ENCODE results near the gene NDUFS7.

The NDUFS7 gene

GRCh38 chr19:1409204-1410005 is 25.7 kb downstream of the NDUFS7 start:
- no peak for DNase-seq (ENCODE audit: extremely low read depth, low read depth)
- peak overlapping the region; percentile 70 for H3K4me3 ChIP-seq (replicated peaks; ENCODE audit: low read depth, low read length)
- no peak for TF ChIP-seq CTCF (IDR thresholded peaks at IDR 0.05; ENCODE audit: low read depth, low read length, missing control alignments)

GRCh38 chr19:1410136-1410786 is 26.6 kb downstream of the NDUFS7 start:
- no peak for TF ChIP-seq CTCF (IDR thresholded peaks at IDR 0.05; ENCODE audit: low read depth, low read length, missing control alignments)
- peak overlapping the region; percentile 70 for H3K4me3 ChIP-seq (replicated peaks; ENCODE audit: low read depth, low read length)
- DNase-seq (ENCODE audit: extremely low read depth, low read depth), result no peak

GRCh38 chr19:1410789-1411188 is 27.1 kb downstream of the NDUFS7 start:
- DNase-seq (ENCODE audit: extremely low read depth, low read depth), result no peak
- TF ChIP-seq CTCF (IDR thresholded peaks at IDR 0.05; ENCODE audit: low read depth, low read length, missing control alignments), result no peak
- peak overlapping the region; percentile 70 for H3K4me3 ChIP-seq (replicated peaks; ENCODE audit: low read depth, low read length)

GRCh38 chr19:1411255-1412191 is 27.8 kb downstream of the NDUFS7 start:
- no peak for DNase-seq (ENCODE audit: extremely low read depth, low read depth)
- TF ChIP-seq CTCF (IDR thresholded peaks at IDR 0.05; ENCODE audit: low read depth, low read length, missing control alignments), result no peak
- H3K4me3 ChIP-seq (replicated peaks; ENCODE audit: low read depth, low read length), result peak overlapping the region; percentile 70

GRCh38 chr19:1412323-1412923 is 28.7 kb downstream of the NDUFS7 start:
- H3K4me3 ChIP-seq (replicated peaks; ENCODE audit: low read depth, low read length), result no peak overlapping the region
- no peak for DNase-seq (ENCODE audit: extremely low read depth, low read depth)
- no peak for TF ChIP-seq CTCF (IDR thresholded peaks at IDR 0.05; ENCODE audit: low read depth, low read length, missing control alignments)

Measured in HFF-Myc (cell line).